Activated CD4-positive, alpha-beta T cell treated with anti-CD3 and anti-CD28 coated beads, Interleukin-2, amount 50 U/mL, for 16 hours (primary cell): ENCODE data around the gene PCNT.
A peak's percentile ranks its signal among the peaks of the same experiment; 100 is the strongest.

Experiments used
- DNase-seq: peaks from one replicate; pipeline ENCODE4 v3.0.0-alpha.2; 2020

Gene PCNT, protein sequence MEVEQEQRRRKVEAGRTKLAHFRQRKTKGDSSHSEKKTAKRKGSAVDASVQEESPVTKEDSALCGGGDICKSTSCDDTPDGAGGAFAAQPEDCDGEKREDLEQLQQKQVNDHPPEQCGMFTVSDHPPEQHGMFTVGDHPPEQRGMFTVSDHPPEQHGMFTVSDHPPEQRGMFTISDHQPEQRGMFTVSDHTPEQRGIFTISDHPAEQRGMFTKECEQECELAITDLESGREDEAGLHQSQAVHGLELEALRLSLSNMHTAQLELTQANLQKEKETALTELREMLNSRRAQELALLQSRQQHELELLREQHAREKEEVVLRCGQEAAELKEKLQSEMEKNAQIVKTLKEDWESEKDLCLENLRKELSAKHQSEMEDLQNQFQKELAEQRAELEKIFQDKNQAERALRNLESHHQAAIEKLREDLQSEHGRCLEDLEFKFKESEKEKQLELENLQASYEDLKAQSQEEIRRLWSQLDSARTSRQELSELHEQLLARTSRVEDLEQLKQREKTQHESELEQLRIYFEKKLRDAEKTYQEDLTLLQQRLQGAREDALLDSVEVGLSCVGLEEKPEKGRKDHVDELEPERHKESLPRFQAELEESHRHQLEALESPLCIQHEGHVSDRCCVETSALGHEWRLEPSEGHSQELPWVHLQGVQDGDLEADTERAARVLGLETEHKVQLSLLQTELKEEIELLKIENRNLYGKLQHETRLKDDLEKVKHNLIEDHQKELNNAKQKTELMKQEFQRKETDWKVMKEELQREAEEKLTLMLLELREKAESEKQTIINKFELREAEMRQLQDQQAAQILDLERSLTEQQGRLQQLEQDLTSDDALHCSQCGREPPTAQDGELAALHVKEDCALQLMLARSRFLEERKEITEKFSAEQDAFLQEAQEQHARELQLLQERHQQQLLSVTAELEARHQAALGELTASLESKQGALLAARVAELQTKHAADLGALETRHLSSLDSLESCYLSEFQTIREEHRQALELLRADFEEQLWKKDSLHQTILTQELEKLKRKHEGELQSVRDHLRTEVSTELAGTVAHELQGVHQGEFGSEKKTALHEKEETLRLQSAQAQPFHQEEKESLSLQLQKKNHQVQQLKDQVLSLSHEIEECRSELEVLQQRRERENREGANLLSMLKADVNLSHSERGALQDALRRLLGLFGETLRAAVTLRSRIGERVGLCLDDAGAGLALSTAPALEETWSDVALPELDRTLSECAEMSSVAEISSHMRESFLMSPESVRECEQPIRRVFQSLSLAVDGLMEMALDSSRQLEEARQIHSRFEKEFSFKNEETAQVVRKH (N-terminal part only)

DNA sequence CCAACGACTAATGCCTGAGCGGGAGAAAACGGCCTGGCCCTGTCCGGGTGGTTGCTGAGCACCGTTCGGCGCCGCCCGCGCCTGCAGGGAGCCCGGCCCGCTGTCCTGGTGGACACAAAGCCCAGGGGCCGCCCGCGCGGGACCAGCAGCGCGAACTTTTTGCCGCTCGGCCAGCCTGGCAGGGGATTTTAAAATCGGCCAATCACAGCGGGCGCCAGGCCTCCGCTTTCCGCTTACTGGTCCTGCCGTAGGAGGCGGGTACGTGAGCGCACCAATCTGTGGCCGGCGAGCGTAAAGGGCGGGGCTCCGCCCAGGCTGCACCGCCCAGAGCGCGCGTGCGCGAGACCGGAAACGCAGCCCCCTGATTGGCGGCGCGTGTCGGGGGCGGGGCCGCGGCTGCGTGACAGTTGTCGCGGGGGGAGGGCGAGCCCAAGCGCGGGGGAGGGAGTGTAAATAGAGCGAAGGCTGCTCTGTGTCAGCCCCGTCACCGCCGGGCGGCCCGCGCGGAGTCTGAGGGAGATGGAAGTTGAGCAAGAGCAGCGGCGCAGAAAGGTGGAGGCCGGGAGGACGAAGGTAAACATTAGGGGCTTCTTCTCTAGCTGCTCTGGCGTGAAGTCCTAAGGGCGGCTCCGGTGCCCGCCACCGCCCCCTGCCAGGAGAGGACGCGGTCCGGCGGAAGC is at the start of gene PCNT, which contains the start of gene C21orf58:
TSS of gene PCNT (plus strand) at position 447 of the 680 bp plus-strand sequence. CDS start at position 520, 73 bp downstream.
TSS of gene C21orf58 (minus strand) at position 161 of the 680 bp plus-strand sequence. CDS start 1,132 bp downstream, outside the sequence.
- peak; percentile 99 for DNase-seq

DNA sequence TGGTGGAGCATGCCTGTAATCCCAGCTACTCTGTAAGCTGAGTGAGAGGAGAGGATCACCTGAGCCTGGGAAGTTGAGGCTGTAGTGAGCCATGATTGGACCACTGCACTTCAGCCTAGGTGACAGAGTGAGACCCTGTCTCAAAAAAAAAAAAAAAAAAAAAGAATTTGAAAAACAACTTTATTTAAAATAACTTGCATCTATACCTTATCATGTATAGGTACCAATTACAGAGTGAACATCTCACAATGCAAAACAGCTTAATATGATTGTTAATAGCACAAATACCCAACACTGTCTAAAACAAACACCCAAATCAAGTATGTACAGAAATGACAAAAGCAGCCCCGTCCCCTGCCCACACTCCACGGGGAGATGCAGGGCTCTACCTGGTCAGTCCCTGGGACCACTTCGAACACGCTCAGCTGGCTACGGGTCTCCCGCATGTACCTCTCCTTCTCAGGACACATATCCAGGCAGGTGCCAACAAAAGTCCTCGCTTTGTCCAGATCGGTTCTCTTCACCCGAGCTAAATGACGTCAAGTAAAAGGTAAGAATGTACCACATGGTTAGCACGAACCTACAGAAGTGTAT is 49.1 kb upstream of the PCNT start:
- DNase-seq = no peak

DNA sequence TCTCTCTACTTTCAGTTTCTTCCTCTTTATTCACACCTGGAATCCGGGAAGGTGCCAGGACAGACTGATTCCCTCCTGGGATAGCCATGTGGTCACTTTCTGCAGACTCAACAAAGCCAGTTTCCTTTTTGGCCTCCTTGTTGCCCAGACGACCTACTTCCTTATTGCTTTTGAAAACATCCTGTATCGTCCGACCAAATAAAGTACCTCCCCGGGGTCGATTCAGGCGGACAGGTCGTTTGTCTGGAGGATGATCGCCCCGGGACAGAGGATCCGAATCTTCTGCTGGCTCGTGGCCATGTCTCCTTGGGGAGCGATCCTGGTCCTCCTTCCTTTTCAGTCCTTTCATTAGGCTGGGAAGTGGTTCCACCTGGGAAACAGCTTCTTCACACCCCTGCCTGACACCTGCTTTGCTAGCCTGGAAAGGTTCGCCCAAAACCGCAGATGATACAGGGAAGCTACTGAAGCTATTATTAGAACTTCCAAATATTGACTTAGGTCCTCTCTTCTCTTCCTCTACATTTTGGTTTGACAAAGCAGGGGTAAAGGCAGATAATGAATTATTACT is 39.8 kb upstream of the PCNT start:
- no peak for DNase-seq

DNA sequence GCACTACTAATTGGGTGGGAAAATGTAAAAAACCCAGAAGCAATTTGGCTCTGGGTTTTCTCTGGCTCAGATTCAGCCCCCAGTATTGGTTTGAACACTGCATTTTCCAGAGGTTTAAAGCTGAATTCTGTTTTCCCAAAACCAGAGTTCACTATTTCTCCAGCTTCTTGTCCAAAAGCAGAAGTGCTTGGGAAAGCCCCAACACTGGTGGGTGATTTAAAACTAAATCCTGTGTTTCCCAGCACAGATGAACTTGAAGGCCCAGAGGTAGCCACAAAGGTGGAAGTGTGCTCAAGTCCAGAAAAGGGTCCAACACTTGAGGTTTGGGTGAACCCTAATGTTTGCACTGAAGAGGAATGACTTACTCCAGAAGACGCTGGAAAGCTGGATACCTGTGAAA is 39.2 kb upstream of the PCNT start:
- no peak for DNase-seq

DNA sequence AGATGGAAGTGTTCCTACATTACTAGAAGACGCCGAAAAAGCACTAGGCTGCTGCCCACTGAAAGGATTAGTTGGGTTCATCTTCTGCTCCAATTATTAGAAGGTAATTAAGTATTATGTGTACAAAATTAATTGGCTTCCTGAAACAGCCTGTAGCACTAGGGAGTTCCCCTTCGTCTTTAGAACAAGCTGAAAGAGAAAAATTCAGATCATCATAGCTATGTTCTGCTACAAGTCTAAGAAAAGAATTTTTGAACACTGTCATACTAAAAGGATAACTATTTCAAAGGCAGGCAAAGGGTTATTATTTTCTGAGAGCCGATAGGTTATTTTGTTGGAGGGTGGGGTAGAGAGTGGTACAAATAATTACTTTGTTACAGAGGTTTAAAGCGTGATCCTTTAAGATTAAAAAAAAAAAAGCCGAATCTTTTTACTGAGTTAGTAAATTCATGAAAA is 38.7 kb upstream of the PCNT start, which contains the start of gene MCM3AP:
TSS of gene MCM3AP (minus strand) at position 406 of the 456 bp plus-strand sequence. CDS start at position 81, 325 bp downstream.
- no peak for DNase-seq

DNA sequence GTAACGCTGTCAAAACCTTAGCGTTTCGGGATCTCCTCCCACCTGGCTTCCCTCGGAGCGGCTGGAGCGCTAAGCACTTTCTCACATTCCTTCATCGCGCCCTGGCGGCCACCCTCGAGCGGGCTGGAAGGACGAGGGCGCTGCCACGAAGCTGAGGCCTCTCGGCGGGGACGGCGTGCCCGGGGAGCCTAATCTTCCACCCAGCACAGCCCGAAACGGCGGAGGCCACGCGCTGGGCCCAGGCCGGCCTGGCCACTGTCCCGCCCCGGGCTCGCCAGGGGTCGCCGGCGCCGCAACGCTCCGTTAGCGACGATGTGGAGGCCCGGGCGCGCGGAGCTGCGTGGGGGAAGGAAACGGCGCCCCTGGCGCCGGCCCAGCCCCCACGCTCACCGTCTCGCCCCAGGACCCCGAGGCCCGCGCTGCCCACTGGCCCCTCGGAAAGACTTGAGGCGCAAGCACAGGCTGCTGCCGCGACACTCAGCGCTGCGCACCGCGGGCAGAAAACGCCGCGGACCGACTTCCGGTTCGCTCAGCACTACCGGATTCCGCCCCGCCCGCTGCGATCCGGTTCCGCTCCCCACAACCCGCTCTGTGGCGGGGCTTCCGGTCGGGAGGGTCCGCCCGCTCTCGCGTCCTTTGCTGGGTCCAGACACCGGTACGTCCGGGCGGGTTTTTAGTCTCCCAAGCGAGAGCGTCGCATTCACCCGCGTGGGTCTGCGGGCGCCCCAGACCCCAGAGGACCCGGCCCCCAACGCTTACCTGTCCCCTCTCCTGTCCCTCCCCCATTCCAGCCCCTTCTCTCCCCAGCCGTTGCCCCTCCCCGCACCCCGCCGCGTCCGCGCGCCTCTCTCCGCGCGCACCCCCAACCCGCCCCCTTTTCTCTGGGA is 38.0 kb upstream of the PCNT start, which contains the start of gene YBEY:
TSS of gene YBEY (plus strand) at position 582 of the 887 bp plus-strand sequence. CDS start 572 bp downstream, outside the sequence.
- peak; percentile 91 for DNase-seq

DNA sequence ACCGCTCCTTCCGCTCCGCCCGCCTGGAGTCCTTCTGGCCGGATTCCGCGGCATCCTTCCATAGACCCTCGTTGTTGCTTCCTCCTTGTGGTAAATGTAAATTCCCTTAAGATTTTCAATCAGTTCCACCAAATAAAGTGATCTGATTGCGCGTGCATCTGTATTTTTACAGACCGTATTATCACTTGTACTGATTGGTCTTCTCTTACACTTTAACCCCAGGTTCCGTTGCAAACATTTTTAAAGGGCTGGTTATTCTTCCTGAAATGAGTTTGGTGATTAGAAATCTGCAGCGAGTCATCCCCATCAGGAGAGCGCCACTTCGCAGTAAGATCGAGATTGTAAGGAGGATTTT is 37.3 kb upstream of the PCNT start:
- DNase-seq = no peak

DNA sequence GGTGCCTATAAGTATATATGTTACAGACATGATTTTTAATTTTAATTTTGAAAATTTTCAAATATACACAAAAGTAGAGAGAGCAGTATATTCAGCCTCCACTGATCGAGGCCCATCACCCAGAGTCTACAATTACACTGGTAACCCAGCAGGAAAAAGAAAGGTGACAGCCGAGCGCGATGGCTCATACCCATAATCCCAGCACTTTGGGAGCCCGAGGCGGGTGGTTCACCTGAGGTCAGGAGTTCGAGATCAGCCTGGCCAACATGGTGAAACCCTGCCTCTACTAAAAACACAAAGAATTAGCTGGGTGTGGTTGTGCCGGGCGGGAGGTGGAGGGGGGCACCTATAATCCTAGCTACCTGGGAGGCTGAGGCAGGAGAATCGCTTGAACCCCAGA is 36.4 kb upstream of the PCNT start:
- DNase-seq = no peak

DNA sequence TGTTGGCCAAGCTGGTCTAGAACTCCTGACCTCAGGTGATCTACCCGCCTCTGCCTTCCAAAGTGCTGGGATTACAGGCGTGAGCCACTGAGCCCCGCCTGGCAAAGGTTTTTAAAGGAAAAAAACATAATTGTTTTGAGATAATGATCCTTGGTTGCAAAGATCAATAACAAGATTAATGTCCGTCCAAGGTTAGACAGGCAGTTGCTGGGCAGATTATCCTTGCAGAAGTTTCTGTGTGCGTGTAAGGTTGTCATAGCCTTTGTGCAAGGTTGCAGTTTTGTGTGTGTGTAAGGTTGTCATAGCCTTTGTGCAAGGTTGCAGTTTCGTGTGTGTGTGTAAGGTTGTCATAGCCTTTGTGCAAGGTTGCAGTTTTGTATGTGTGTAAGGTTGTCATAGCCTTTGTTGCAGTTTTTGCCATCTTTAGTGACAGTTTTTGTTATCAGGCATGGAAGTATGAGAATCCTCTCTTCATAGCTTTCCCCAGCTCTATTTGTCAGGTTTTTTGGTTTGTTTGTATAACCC is 34.2 kb upstream of the PCNT start:
- DNase-seq = no peak

DNA sequence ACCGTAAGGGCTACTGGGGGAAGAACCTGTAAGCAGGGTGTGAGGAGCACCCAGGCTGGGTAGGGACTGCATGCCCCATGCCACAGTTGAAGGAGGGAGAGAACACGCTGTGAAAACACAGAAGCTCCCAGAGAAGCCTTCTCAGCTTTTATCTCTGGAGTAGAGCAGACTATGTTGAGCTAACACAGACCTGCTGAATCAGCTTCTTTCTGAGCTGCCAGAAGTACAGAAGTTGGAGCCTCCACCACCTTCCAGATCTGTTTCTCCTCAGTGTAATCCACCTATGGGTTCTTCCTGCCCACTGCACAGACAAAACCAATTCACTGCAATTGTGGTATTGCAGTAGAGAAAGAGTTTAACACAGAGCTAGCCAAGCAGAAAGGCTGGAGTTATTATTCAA is 32.4 kb upstream of the PCNT start:
- no peak for DNase-seq

DNA sequence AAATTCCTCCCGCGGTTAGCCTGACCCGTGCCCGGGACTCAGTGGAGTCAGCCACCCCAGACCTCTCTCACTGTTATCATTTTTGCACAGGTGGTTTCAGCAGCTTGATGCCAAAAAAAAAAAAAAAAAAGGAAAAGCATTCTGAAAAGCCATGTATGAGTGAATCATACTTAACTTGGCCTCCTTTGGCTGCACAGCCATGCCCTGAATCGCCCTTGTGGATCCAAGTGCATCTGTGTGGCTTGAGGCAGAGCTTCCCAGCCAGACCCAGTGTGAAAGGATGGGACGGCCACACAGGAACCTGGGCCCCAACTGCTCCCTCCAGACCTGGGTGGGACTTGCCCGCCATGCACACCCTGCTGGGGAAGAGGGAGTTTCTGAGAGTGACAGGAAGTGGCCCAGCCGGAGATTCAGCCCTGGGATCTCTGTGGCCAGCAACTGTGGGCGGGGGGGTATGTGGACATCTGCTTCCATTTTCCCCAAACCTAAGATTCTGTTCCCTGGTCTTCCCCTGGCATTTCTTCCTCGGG is 29.2 kb upstream of the PCNT start:
- no peak for DNase-seq

DNA sequence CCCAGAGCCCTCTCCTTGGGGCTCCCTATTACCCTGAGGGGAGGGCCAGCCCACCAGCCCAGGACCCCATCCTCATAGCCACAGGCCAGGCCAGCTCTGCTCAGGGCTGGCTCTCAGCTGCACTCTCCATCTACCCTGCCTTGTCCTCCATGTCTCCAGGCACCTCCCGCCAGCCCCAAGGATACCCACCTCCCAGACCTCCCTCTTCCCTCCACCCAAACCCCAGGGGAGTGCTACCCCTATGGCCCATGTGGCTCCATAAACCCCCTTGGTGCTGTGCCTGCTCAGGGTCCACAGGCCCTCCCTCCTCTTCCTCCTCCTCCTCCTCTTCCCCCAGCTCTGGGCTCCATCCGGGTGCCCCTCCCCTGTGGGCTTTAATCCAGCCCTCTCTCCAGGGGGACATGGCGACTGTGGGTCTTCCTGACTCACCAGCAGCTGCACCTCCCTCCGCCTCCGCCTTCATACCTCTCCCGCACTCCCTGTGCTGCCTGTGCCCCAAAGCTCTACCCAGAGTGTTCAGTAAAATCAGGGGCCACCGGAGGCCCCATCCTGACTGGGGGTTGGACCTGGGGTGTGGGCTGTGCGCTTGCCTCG is 28.7 kb upstream of the PCNT start:
- no peak for DNase-seq

DNA sequence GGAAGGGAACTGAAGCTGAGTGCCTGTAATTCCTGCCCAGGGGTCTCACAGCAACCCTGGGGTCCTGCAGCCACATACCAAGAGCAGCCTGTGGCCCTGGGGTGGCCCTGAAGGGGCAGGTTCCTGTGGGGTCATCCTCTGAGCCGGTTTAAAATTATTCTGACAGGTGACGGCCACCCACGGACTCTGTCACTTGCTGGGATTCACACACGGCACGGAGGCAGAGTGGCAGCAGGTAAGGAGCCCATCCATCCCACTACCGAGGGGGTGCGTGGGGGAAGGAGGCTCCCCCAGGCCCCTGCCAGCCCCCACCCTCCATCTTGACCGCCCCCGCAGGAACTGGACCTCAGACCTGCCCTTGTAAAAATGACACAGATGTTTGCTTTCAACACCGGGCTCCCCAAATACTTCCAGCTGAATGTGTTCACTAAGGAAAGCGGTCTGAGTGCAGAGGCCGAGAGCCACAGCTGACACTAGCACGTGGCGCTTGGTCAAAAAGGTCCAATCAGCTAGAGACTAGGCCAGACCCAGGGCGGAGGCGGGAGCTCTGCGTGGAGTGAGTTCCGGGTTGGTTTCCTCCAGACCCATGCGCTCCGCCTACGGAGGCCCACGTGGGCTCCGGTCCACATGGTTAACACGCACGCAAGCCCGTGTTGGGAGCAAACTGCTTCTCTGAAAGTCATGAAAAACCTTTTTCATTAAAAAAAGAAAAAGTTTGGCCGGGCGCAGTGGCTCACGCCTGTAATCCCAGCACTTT is 27.8 kb upstream of the PCNT start:
- peak; percentile 89 for DNase-seq

DNA sequence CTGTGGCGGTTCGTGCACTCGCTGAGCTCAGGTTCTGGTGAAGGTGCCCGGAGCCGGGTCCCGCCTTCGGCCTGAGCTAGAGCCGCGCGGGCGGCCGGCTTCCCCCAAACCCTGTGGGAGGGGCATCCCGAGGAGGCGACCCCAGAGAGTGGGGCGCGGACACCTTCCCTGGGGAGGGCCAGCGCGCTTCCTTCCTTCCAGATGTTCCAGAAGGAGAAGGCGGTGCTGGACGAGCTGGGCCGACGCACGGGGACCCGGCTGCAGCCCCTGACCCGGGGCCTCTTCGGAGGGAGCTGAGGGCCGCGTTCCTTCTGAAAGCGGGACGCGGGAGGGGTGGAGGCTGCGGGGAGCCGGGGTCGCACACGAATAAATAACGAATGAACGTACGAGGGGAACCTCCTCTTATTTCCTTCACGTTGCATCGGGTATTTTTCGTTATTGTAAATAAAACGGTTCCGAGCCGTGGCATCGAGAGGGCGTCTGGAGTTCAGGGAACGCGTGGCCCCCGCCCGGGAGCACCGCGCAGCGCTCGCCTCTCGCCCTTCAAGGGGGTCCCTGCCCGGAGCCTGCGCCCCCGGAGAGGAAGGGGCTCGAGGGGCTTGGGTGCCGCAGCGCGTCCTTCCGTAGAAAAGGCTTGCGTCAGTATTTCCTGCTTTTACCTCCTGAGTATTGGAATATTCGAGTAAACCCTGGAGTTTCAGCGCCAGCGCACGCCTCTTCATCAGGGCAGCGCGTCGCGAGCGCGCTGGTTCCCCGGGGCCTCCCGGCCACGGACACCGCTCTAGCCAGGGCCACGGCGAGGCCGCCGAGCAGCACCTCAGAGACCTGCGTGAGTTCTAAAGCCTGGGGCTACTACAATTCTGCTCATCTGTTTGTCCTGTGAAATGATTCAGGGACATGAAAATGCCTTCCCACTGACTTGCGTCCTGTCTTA is 26.4 kb upstream of the PCNT start:
- no peak for DNase-seq

DNA sequence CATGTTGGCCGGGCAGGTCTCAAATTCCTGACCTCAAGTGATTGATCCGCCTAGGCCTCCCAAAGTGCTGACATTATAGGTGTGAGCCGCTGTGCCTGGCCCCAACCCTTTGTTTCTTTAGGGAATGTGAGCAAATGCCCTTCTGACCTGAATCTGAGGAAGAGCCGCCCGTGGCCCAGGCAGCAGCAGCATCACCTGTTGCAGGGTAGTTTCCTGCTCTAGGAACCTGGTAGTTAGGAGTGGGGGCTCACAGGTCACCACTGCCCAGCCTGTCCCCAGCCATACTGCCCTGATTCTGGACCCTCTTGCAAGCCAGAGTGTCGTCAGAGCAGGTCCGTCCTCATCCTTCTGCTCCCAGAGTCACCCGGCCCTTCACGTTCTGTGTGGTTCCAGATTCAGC is 24.8 kb upstream of the PCNT start:
- DNase-seq = no peak

DNA sequence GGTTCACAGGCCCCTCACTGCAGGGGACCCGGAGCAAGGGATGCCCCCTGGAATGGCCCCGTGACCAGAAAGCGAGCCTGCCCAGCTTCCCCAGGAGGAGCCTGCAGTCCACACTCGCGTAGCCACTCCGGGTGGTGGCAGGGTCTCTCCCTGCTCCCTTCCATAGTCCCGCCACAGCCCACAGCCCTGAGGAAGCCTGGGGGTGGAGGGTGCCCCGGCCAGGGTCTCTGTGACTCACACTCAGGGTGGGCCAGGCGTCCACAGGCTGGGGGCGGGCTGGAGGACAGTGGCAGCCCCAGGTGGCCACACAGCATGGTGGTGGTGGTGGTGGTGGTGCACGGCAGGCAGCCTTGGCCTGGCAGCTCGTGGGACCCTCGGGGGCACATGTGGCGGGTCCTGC is 22.2 kb upstream of the PCNT start:
- no peak for DNase-seq

DNA sequence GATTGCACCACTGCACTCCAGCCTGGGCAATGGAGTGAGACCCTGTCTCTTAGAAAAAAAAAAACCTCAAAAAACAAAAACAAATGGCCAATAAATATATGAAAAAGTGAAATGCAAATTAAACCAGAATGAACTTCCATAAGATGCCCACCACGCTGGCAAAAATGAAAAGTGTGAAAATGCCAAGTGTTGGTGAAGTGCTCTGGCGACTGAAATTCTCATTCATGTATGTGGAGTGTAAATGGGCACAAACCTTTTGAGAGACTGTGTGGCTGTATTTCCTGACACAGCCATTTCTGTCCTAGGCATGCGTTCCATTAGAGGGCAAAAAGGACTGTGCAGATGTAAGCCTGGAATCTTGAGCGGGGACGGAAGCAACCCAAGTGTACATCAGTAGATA is 19.5 kb upstream of the PCNT start:
- DNase-seq = no peak
